Measurements from ENCODE around the gene CPN1.

Gene CPN1

GRCh38 chr10:100038561-100039071 is 43.1 kb downstream of the CPN1 start:
- no peak overlapping the region for H3K4me2 ChIP-seq (ENCODE audit: insufficient read depth, low read length, poor library complexity, severe bottlenecking)
- no peak overlapping the region for H2BK15ac ChIP-seq (ENCODE audit: low read length)
- no peaks in the 10 kb centered on the region for H3K4me1 ChIP-seq (ENCODE audit: control insufficient read depth in 2 of 2, insufficient read depth in 1 of 2, low read depth in 1 of 2, low read length in 2 of 2)
- H3K27ac ChIP-seq (replicated peaks; ENCODE audit: low read length): no peak overlapping the region
- H4K8ac ChIP-seq (ENCODE audit: low read depth, low read length): no peak overlapping the region
- H2AK5ac ChIP-seq (ENCODE audit: low read depth, low read length): no peak overlapping the region
- no peak overlapping the region for H3K14ac ChIP-seq (ENCODE audit: low read length)
- H2BK5ac ChIP-seq (ENCODE audit: low read length): no peak overlapping the region
- H2BK12ac ChIP-seq (ENCODE audit: low read length): no peak overlapping the region
- H2BK120ac ChIP-seq (ENCODE audit: low read depth, low read length): no peak overlapping the region
- H3K4ac ChIP-seq (ENCODE audit: low read length): no peak overlapping the region
- H3K9ac ChIP-seq (ENCODE audit: low read depth, low read length, poor library complexity): no peak overlapping the region
- no peak overlapping the region for H4K91ac ChIP-seq (ENCODE audit: low read depth, low read length, poor library complexity)
- peak overlapping the region; percentile 5 for H3K18ac ChIP-seq (ENCODE audit: low read length)
- H3K27me3 ChIP-seq (ENCODE audit: control insufficient read depth in 3 of 3, insufficient read depth in 3 of 3, low read depth in 1 of 3, low read length in 3 of 3): peaks cover 0 to 4% (median 0%) of the 10 kb centered on the region in 3 experiments
- H3K36me3 ChIP-seq (replicated peaks in 1 of 2; ENCODE audit: control insufficient read depth in 2 of 2, insufficient read depth in 2 of 2, low read length in 2 of 2): no peaks in the 10 kb centered on the region
- peak overlapping the region; percentile 17 for H2AFZ ChIP-seq (ENCODE audit: low read length)
- H3K9me3 ChIP-seq (replicated peaks in 1 of 2; ENCODE audit: control insufficient read depth in 2 of 2, insufficient read depth in 1 of 2, low read depth in 1 of 2, low read length in 2 of 2): peaks cover 0 to under 1% of the 10 kb centered on the region in 2 donors
- no peak overlapping the region for H3K4me3 ChIP-seq (ENCODE audit: low read length in 2 of 2)
- DNase-seq (ENCODE audit: low spot score): no peak
- H3K23ac ChIP-seq (ENCODE audit: low read depth, low read length, poor library complexity): no peak overlapping the region
- no peaks in the 10 kb centered on the region for H3K79me1 ChIP-seq (ENCODE audit: low read depth, low read length)
- WGBS, 2 donors (ENCODE audit: extremely low coverage in 2 of 2, insufficient read length in 2 of 2, insufficient replicate concordance in 1 of 2): no CpG with 5 or more reads among the region's 1 CpG

- no peak for DNase-seq (ENCODE audit: low spot score)
- Histone ChIP-seq H2BK5ac (ENCODE audit: low read length) (no peak overlapping the region), H2BK12ac (ENCODE audit: low read length) (no peak overlapping the region), H2AFZ (ENCODE audit: low read length) (no peak overlapping the region), H4K8ac (ENCODE audit: low read depth, low read length) (no peak overlapping the region), H3K27me3 (ENCODE audit: control insufficient read depth in 3 of 3, insufficient read depth in 3 of 3, low read depth in 1 of 3, low read length in 3 of 3) (peaks cover 0 to 4% (median 0%) of the 10 kb centered on the region in 3 experiments), H2BK15ac (ENCODE audit: low read length) (no peak overlapping the region), H3K4ac (ENCODE audit: low read length) (no peak overlapping the region), H3K23ac (ENCODE audit: low read depth, low read length, poor library complexity) (no peak overlapping the region), H3K9me3 (replicated peaks in 1 of 2; ENCODE audit: control insufficient read depth in 2 of 2, insufficient read depth in 1 of 2, low read depth in 1 of 2, low read length in 2 of 2) (peaks cover 0 to 5% of the 10 kb centered on the region in 2 donors), H3K9ac (ENCODE audit: low read depth, low read length, poor library complexity) (no peak overlapping the region), H3K79me1 (ENCODE audit: low read depth, low read length) (no peaks in the 10 kb centered on the region), H3K36me3 (replicated peaks in 1 of 2; ENCODE audit: control insufficient read depth in 2 of 2, insufficient read depth in 2 of 2, low read length in 2 of 2) (no peaks in the 10 kb centered on the region), H2AK5ac (ENCODE audit: low read depth, low read length) (no peak overlapping the region), H4K91ac (ENCODE audit: low read depth, low read length, poor library complexity) (no peak overlapping the region), H3K4me2 (ENCODE audit: insufficient read depth, low read length, poor library complexity, severe bottlenecking) (no peak overlapping the region), H2BK120ac (ENCODE audit: low read depth, low read length) (no peak overlapping the region), H3K14ac (ENCODE audit: low read length) (no peak overlapping the region), H3K4me1 (ENCODE audit: control insufficient read depth in 2 of 2, insufficient read depth in 1 of 2, low read depth in 1 of 2, low read length in 2 of 2) (no peaks in the 10 kb centered on the region), H3K18ac (ENCODE audit: low read length) (no peak overlapping the region), H3K4me3 (ENCODE audit: low read length in 2 of 2) (no peak overlapping the region), H3K27ac (replicated peaks; ENCODE audit: low read length) (no peak overlapping the region)
- no CpG with 5 or more reads among the region's 5 CpGs for whole genome bisulfite sequencing, 2 donors (ENCODE audit: extremely low coverage in 2 of 2, insufficient read length in 2 of 2, insufficient replicate concordance in 1 of 2)
Measured at GRCh38 chr10:100037758-100038315, 43.8 kb downstream of the CPN1 start.

GRCh38 chr10:100036850-100037249 is 44.8 kb downstream of the CPN1 start:
- H3K9me3 ChIP-seq (replicated peaks in 1 of 2; ENCODE audit: control insufficient read depth in 2 of 2, insufficient read depth in 1 of 2, low read depth in 1 of 2, low read length in 2 of 2): peaks cover 0 to 5% of the 10 kb centered on the region in 2 donors
- H3K79me1 ChIP-seq (ENCODE audit: low read depth, low read length): no peaks in the 10 kb centered on the region
- H3K14ac ChIP-seq (ENCODE audit: low read length): no peak overlapping the region
- DNase-seq (ENCODE audit: low spot score): no peak
- no peak overlapping the region for H4K8ac ChIP-seq (ENCODE audit: low read depth, low read length)
- no peaks in the 10 kb centered on the region for H3K36me3 ChIP-seq (replicated peaks in 1 of 2; ENCODE audit: control insufficient read depth in 2 of 2, insufficient read depth in 2 of 2, low read length in 2 of 2)
- H2AK5ac ChIP-seq (ENCODE audit: low read depth, low read length): no peak overlapping the region
- no peak overlapping the region for H3K18ac ChIP-seq (ENCODE audit: low read length)
- no peak overlapping the region for H3K27ac ChIP-seq (replicated peaks; ENCODE audit: low read length)
- H3K4me1 ChIP-seq (ENCODE audit: control insufficient read depth in 2 of 2, insufficient read depth in 1 of 2, low read depth in 1 of 2, low read length in 2 of 2): no peaks in the 10 kb centered on the region
- H2AFZ ChIP-seq (ENCODE audit: low read length): no peak overlapping the region
- H2BK120ac ChIP-seq (ENCODE audit: low read depth, low read length): no peak overlapping the region
- no peak overlapping the region for H3K4me3 ChIP-seq (ENCODE audit: low read length in 2 of 2)
- H3K27me3 ChIP-seq (ENCODE audit: control insufficient read depth in 3 of 3, insufficient read depth in 3 of 3, low read depth in 1 of 3, low read length in 3 of 3): peaks cover 0 to 4% (median 0%) of the 10 kb centered on the region in 3 experiments
- H3K4me2 ChIP-seq (ENCODE audit: insufficient read depth, low read length, poor library complexity, severe bottlenecking): no peak overlapping the region
- no peak overlapping the region for H3K23ac ChIP-seq (ENCODE audit: low read depth, low read length, poor library complexity)
- H2BK12ac ChIP-seq (ENCODE audit: low read length): no peak overlapping the region
- no peak overlapping the region for H2BK15ac ChIP-seq (ENCODE audit: low read length)
- H2BK5ac ChIP-seq (ENCODE audit: low read length): no peak overlapping the region
- no peak overlapping the region for H3K4ac ChIP-seq (ENCODE audit: low read length)
- H3K9ac ChIP-seq (ENCODE audit: low read depth, low read length, poor library complexity): no peak overlapping the region
- no CpG with 5 or more reads among the region's 7 CpGs for WGBS, 2 donors (ENCODE audit: extremely low coverage in 2 of 2, insufficient read length in 2 of 2, insufficient replicate concordance in 1 of 2)
- H4K91ac ChIP-seq (ENCODE audit: low read depth, low read length, poor library complexity): no peak overlapping the region

DNA sequence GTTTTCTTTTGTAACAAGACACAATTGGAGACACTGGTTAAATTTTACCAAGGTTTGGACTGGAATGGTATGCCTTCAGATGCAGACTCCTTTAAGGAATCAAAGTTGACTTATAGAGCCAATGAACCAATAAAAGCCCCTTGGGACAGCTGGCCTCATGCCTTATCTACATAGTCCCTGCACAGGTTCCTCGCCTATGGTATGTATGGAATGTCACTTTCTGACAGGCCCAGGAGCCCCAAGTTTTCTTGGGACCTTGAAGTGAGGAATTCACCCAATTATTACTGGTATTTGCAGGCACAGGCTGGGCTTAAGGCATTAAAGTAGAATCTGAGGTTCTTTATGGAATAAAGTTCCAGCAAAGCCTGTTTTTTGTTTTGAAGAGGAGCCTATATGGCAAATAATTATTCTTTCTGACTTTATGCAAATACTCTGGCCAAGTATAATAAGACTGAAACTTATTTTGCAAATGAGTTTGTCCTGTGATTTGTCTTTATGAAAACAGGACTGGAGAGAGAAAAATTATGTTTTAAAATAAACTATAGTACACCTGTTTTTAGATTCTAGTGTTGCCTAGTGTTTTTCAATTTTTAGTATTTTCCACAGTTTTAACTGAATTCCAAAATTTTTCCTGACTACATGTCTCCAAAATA is 47.8 kb downstream of the CPN1 start:
- Histone ChIP-seq H2BK5ac (ENCODE audit: low read length) (no peak overlapping the region), H2BK120ac (ENCODE audit: low read depth, low read length) (no peak overlapping the region), H2BK15ac (ENCODE audit: low read length) (no peak overlapping the region), H2AFZ (ENCODE audit: low read length) (no peak overlapping the region), H3K27ac (replicated peaks; ENCODE audit: low read length) (no peak overlapping the region), H3K9ac (ENCODE audit: low read depth, low read length, poor library complexity) (no peak overlapping the region), H3K27me3 (ENCODE audit: control insufficient read depth in 3 of 3, insufficient read depth in 3 of 3, low read depth in 1 of 3, low read length in 3 of 3) (peaks cover 0 to 4% (median 0%) of the 10 kb centered on the region in 3 experiments), H3K18ac (ENCODE audit: low read length) (no peak overlapping the region), H3K4me1 (ENCODE audit: control insufficient read depth in 2 of 2, insufficient read depth in 1 of 2, low read depth in 1 of 2, low read length in 2 of 2) (no peaks in the 10 kb centered on the region), H3K4ac (ENCODE audit: low read length) (no peak overlapping the region), H2AK5ac (ENCODE audit: low read depth, low read length) (no peak overlapping the region), H3K9me3 (replicated peaks in 1 of 2; ENCODE audit: control insufficient read depth in 2 of 2, insufficient read depth in 1 of 2, low read depth in 1 of 2, low read length in 2 of 2) (peaks cover 0 to 5% of the 10 kb centered on the region in 2 donors), H3K79me1 (ENCODE audit: low read depth, low read length) (no peaks in the 10 kb centered on the region), H3K4me3 (ENCODE audit: low read length in 2 of 2) (no peak overlapping the region), H4K91ac (ENCODE audit: low read depth, low read length, poor library complexity) (no peak overlapping the region), H3K23ac (ENCODE audit: low read depth, low read length, poor library complexity) (no peak overlapping the region), H3K4me2 (ENCODE audit: insufficient read depth, low read length, poor library complexity, severe bottlenecking) (no peak overlapping the region), H2BK12ac (ENCODE audit: low read length) (no peak overlapping the region), H4K8ac (ENCODE audit: low read depth, low read length) (no peak overlapping the region), H3K14ac (ENCODE audit: low read length) (no peak overlapping the region), H3K36me3 (replicated peaks in 1 of 2; ENCODE audit: control insufficient read depth in 2 of 2, insufficient read depth in 2 of 2, low read length in 2 of 2) (no peaks in the 10 kb centered on the region)
- no peak for DNase-seq (ENCODE audit: low spot score)
- WGBS, 2 donors (ENCODE audit: extremely low coverage in 2 of 2, insufficient read length in 2 of 2, insufficient replicate concordance in 1 of 2): no CpG with 5 or more reads among the region's 1 CpG

Data from neuronal stem cell (in vitro differentiated cells).